ENCODE results near the gene AIF1L.

DNA sequence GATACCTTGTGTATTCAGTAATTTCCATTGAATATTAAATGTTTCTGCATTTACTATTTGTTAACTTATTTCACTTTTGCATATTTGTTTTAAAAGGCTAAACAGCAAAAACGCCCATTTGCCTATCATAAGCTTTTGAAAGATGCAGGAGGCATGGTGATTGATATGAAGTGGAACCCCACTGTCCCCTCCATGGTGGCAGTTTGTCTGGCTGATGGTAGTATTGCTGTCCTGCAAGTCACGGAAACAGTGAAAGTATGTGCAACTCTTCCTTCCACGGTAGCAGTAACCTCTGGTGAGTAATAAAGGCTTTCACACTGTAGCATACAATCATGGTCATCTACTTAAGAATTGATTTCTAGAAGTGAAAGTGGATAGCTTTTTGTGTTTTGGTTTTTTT is 32.9 kb downstream of the AIF1L start:
- TF ChIP-seq, protein P1, sequence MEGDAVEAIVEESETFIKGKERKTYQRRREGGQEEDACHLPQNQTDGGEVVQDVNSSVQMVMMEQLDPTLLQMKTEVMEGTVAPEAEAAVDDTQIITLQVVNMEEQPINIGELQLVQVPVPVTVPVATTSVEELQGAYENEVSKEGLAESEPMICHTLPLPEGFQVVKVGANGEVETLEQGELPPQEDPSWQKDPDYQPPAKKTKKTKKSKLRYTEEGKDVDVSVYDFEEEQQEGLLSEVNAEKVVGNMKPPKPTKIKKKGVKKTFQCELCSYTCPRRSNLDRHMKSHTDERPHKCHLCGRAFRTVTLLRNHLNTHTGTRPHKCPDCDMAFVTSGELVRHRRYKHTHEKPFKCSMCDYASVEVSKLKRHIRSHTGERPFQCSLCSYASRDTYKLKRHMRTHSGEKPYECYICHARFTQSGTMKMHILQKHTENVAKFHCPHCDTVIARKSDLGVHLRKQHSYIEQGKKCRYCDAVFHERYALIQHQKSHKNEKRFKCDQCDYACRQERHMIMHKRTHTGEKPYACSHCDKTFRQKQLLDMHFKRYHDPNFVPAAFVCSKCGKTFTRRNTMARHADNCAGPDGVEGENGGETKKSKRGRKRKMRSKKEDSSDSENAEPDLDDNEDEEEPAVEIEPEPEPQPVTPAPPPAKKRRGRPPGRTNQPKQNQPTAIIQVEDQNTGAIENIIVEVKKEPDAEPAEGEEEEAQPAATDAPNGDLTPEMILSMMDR (IDR thresholded peaks at IDR 0.05; ENCODE audit: insufficient read depth, low read depth, low read length) = no peak
- TF ChIP-seq EZH2 (IDR thresholded peaks at IDR 0.05; ENCODE audit: insufficient read depth, low read length) = no peak

Data from astrocyte (in vitro differentiated cells and primary cell).